ENCODE results near the gene HOXB13. TPM values are rescaled to one million over a fixed set of nuclear protein-coding genes. Genes with fewer than 3 reads are reported as not detected.

HOXB13 gene
- total RNA-seq, 1 donor from 2014 or later: not detected

Small RNA genes within 50 kb of the gene (microRNA-seq; reads per million reads assigned to microRNA genes)
- not detected for gene MIR3185

Other genes with a start within 250 kb of the HOXB13 start
- not detected for gene HOXB1, start 197.7 kb downstream of the HOXB13 start, total RNA-seq
- 23.1 TPM for gene HOXB2, start 183.6 kb downstream of the HOXB13 start, total RNA-seq
- gene HOXB4, start 150.4 kb downstream of the HOXB13 start, total RNA-seq: 8.8 TPM
- gene HOXB3, start 138.5 kb downstream of the HOXB13 start, total RNA-seq: 25.6 TPM
- gene HOXB5, start 135.0 kb downstream of the HOXB13 start, total RNA-seq: 2.4 TPM
- 6.3 TPM for gene HOXB6, start 123.8 kb downstream of the HOXB13 start, total RNA-seq
- gene HOXB7, start 117.7 kb downstream of the HOXB13 start, total RNA-seq: 8.1 TPM
- 0.98 TPM for gene HOXB8, start 113.5 kb downstream of the HOXB13 start, total RNA-seq
- 0.18 TPM for gene HOXB9, start 102.4 kb downstream of the HOXB13 start, total RNA-seq
- gene PRAC1, start 6.2 kb downstream of the HOXB13 start, total RNA-seq: not detected
- not detected for gene PRAC2, start 5.6 kb downstream of the HOXB13 start, total RNA-seq
- gene TTLL6, start 88.5 kb upstream of the HOXB13 start, total RNA-seq: 0.27 TPM
- gene CALCOCO2, start 102.3 kb upstream of the HOXB13 start, total RNA-seq: 206 TPM
- 40.7 TPM for gene ATP5MC1, start 164.0 kb upstream of the HOXB13 start, total RNA-seq
- gene UBE2Z, start 179.7 kb upstream of the HOXB13 start, total RNA-seq: 66.2 TPM
- gene SNF8, start 216.1 kb upstream of the HOXB13 start, total RNA-seq: 57.1 TPM
- not detected for gene GIP, start 239.8 kb upstream of the HOXB13 start, total RNA-seq

Measured in sciatic nerve (tissue), 1 donor.